ENCODE results near the gene KIRREL3. TPM values are rescaled to one million over a fixed set of nuclear protein-coding genes. Genes with fewer than 3 reads are reported as not detected.

KIRREL3 gene
- total and polyA plus RNA-seq, 2 of the 4 experiments (the other 2 are of a cell fraction) = 10.9 to 15.9 TPM

DNA sequence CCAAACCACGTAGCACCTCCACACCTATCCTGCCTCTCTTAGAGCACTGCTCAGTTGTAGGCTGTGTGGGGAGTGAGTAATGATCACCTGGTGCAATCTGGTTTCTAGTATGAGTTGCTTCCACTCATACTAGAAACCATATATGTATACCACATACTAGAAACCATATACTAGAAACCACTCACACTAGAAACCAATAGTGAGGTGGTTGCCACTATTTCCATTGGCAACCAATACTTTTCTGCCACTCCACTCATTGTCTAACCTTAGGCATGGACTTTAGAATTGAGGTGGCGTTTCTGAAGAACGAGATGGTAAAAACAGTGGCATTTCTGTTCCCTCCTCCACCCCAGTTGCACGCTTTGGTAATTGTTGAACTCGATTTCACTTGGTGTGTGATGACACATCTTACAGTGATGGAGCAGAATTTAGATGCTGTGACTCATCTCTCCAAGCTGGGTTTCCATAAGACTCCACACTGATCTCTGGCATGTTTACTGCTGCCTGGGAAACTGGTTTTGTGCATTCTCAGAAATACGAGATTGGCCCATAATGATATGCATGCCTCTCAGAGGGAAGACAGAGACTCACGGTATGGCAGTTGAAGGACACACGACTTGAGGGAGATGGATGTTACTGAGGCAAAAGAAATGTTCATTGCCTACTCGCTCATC lies 82.9 kb downstream of the KIRREL3 start (continued):
- peak; percentile 22; the same call in 1 of the 2 replicates for TF ChIP-seq USF2 (IDR thresholded peaks at IDR 0.05; ENCODE audit: low read depth, low read length)

DNA sequence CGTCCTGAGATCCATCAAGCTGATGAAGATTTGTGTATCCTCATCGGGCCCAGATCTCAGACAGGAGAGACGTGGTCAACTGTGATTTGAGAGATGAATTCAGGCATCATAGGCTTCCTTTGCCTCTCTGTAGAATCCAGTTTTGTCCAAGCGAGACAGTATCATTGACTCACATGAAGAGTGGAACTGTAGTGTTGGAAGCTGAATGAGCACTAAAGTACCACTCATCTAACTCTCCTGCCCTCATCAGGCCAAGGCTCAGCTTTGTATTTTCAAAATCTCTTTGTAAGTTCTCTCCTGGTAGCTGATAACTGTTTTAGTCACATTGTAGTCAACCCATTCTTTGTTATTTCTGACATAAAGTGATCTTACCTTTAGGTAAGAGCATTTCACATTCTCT lies 85.1 kb downstream of the KIRREL3 start:
- peaks cover 22 to 62% of the 10 kb centered on the region in 2 experiments for H3K79me1 ChIP-seq (ENCODE audit: low read depth in 1 of 2, low read length in 2 of 2)
- BruUV-seq (replicated peaks) = no TSS peak
- no peak overlapping the region for H2AFZ ChIP-seq (replicated peaks; ENCODE audit: low read length, poor library complexity)
- no peak overlapping the region for H3K4me3 ChIP-seq (ENCODE audit: insufficient read depth, low read depth, low read length)
- H3K9me1 ChIP-seq (ENCODE audit: insufficient read depth, low read length) = peaks cover 22% of the 10 kb centered on the region
- WGBS, 2 experiments (ENCODE audit: extremely low coverage in 2 of 2, insufficient read length in 1 of 2) = no CpG with 5 or more reads among the region's 4 CpGs
- H3K9me3 ChIP-seq (ENCODE audit: control insufficient read depth, insufficient read depth, low read length) = no peaks in the 10 kb centered on the region
- peak overlapping the region; percentile 25; the same call in 1 of the 2 replicates for H3K9ac ChIP-seq (ENCODE audit: low read depth, low read length)
- H4K8ac ChIP-seq (ENCODE audit: low read depth in 2 of 2, low read length in 2 of 2) = peak overlapping the region; percentile 51 to 81
- H4K91ac ChIP-seq (ENCODE audit: insufficient read depth, low read depth, low read length) = peak overlapping the region; percentile 84; the same call in 1 of the 2 replicates
- peak overlapping the region; percentile 97 for H4K5ac ChIP-seq (ENCODE audit: low read depth, low read length)
- ATAC-seq (ENCODE audit: low read depth) = no peak
- peak overlapping the region; percentile 96 for H2BK20ac ChIP-seq (ENCODE audit: low read depth, low read length)
- peak overlapping the region; percentile 94 for H2BK5ac ChIP-seq (ENCODE audit: low read depth, low read length, poor library complexity, severe bottlenecking)
- H2AK9ac ChIP-seq (replicated peaks; ENCODE audit: low read depth, low read length, poor library complexity) = no peak overlapping the region
- ChIA-PET POLR2A (ENCODE audit: unreplicated experiment) (no interaction called here), CTCF (no interaction called here)
- H2AK5ac ChIP-seq (ENCODE audit: low read depth, low read length) = peak overlapping the region; percentile 96
- peak overlapping the region; percentile 88 for H3K4ac ChIP-seq (ENCODE audit: low read depth, low read length)
- peak overlapping the region; percentile 79 for H3K23ac ChIP-seq (ENCODE audit: low read depth, low read length)
- peak overlapping the region; percentile 91; the same call in 2 of the 3 replicates for H2BK15ac ChIP-seq (ENCODE audit: low read depth, low read length)
- peak overlapping the region; percentile 45; the same call in 1 of the 2 replicates for H3K4me2 ChIP-seq (ENCODE audit: low read depth, low read length)
- H4K20me1 ChIP-seq (ENCODE audit: insufficient read depth, low read length) = no peaks in the 10 kb centered on the region; the same call in 1 of the 2 replicates
- no peak for DNase-seq
- 0 out of 2 replicates have a peak overlapping the region, but pooled peaks have one; percentile 26 for H3K56ac ChIP-seq (ENCODE audit: extremely low read depth, insufficient read depth, low read length)
- peak overlapping the region; percentile 92 for H2BK120ac ChIP-seq (ENCODE audit: low read depth, low read length)
- H3K27ac ChIP-seq (ENCODE audit: insufficient read depth, low read length) = peak overlapping the region; percentile 94; the same call in 1 of the 2 replicates
- no peaks in the 10 kb centered on the region for H3K27me3 ChIP-seq (ENCODE audit: control insufficient read depth, insufficient read depth, low read length)
- in situ Hi-C loops (cut with MboI; ENCODE audit: low sequenced_read_pairs) = no loop called here
- dilution Hi-C loops (cut with HindIII; ENCODE audit: low sequenced_read_pairs, unreplicated experiment) = no loop called here
- peak overlapping the region; percentile 91 for H3K14ac ChIP-seq (replicated peaks; ENCODE audit: low read depth, low read length)
- H3K4me1 ChIP-seq (ENCODE audit: control insufficient read depth, insufficient read depth, low read length) = peaks cover 16% of the 10 kb centered on the region
- peak overlapping the region; percentile 99 for H3K18ac ChIP-seq (ENCODE audit: low read depth, low read length)
- H3K36me3 ChIP-seq (ENCODE audit: control insufficient read depth, insufficient read depth, low read length) = no peaks in the 10 kb centered on the region
- no peak for TF ChIP-seq SMC3 (IDR thresholded peaks at IDR 0.05; ENCODE audit: low read depth, low read length)
- TF ChIP-seq CEBPB (IDR thresholded peaks at IDR 0.05; ENCODE audit: low read depth, low read length) = no peak
- no peak for TF ChIP-seq CTCF (conservative IDR thresholded peaks at IDR 0.05; ENCODE audit: low read depth, low read length)
- no peak for TF ChIP-seq MXI1 (IDR thresholded peaks at IDR 0.05; ENCODE audit: borderline replicate concordance, low read depth, low read length)
- intact Hi-C loops (cut with micrococcal nuclease) = loop anchor here (5.0 kb wide), 1 partner anchor 77 kb away; no protein-coding TSS in a partner anchor

Data from IMR-90 (cell line).